C1 segment of cervical spinal cord (tissue), 14 donors: ENCODE results near the gene OPTC.

ENCODE experiments used
- DNase-seq, 14 donors: peaks; one replicate each; lab custom pipeline; 2025; lab: John Stamatoyannopoulos, UW

The OPTC gene

DNA sequence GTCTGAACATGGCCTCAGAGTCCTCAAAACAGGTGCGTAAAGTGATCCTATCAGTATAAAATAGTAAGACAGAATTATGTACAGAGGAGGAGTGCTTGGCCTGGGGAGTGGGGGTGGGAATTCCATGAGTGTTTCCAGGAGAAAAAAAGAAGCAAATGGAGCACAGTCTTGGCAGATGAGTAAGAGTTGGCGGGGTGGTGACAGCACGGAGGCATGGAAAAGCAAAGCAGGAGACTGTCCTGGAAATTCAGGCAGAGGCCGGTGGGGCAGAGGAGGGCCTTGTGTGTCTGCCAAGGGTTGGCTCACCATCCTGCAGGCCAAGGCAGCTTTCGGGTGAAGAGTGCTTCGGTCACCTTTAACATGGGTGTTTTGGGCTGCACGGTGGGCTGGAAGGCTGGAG is 63.4 kb downstream of the OPTC start:
- DNase-seq, result peak in 2 of 14 donors; percentile 7 to 58

DNA sequence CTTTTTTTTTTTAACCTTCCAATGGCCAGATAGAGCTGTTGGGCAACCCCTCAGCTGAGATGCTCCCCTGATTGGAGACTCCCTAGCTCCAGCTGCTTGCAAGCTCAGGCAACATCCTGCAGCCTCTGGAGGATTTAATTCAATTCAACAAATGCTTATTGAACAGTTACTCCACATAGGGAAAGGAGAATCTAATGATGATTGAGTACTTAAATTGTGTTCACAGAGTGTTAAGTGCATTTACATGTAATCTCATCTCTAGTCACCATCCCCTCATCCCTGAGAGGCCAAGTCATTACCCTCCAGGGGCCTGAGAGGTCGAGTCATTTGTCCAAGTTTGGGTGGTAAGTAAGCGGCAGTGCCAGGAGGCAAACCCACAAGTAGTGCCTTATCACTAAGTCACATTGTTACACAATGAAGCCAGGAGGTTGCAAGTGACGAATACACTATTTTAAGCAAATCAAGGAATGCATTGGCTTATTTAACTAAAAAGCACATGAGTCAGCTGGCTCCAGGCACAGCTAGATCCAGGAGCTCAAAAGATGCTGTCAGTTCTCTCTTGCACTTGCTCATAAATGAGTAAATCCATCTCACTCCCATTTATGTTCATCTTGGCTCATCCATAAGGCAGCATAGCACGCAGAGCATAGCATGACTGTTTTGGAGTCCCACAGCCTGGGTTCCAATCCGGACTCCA is 64.3 kb downstream of the OPTC start:
- DNase-seq, result no peak
